GM19463 (cell line): Measurements from ENCODE around the gene KCND3.
A peak's percentile ranks its signal among the peaks of the same experiment; 100 is the strongest.

ENCODE experiments used
- ATAC-seq: cut with Tn5 transposase; IDR thresholded peaks from one replicate; pipeline ENCODE4 v1.9.1; 2021; ENCODE audit warnings: mild to moderate bottlenecking, moderate library complexity; ENCODE audit not compliant: unreplicated experiment

KCND3 gene

GRCh38 chr1:111786669-111787207 lies 202.7 kb downstream of the KCND3 start:
- no peak for ATAC-seq

- ATAC-seq = no peak
Measured at GRCh38 chr1:111784273-111784901, 205.1 kb downstream of the KCND3 start.

GRCh38 chr1:111779546-111779945 lies 209.9 kb downstream of the KCND3 start:
- no peak for ATAC-seq

- ATAC-seq = no peak
Measured at GRCh38 chr1:111778541-111779051, 210.9 kb downstream of the KCND3 start.

- no peak for ATAC-seq
Measured at GRCh38 chr1:111778066-111778465, 211.4 kb downstream of the KCND3 start.

GRCh38 chr1:111777301-111777700 lies 212.2 kb downstream of the KCND3 start:
- ATAC-seq = no peak

- no peak for ATAC-seq
Measured at GRCh38 chr1:111776861-111777260, 212.6 kb downstream of the KCND3 start.

GRCh38 chr1:111776391-111776790 lies 213.1 kb downstream of the KCND3 start:
- ATAC-seq = no peak

GRCh38 chr1:111775966-111776365 lies 213.5 kb downstream of the KCND3 start:
- no peak for ATAC-seq

GRCh38 chr1:111770916-111771315 lies 218.6 kb downstream of the KCND3 start:
- no peak for ATAC-seq

- no peak for ATAC-seq
Measured at GRCh38 chr1:111769517-111770146, 219.8 kb downstream of the KCND3 start.

- no peak for ATAC-seq
Measured at GRCh38 chr1:111768625-111769024, 220.8 kb downstream of the KCND3 start.

GRCh38 chr1:111768023-111768422 lies 221.4 kb downstream of the KCND3 start:
- ATAC-seq = no peak

GRCh38 chr1:111762332-111762731 lies 227.1 kb downstream of the KCND3 start:
- ATAC-seq = no peak

GRCh38 chr1:111761717-111762116 lies 227.8 kb downstream of the KCND3 start:
- ATAC-seq = no peak

GRCh38 chr1:111758373-111758772 lies 231.1 kb downstream of the KCND3 start:
- ATAC-seq = no peak

GRCh38 chr1:111756124-111756513 lies 233.3 kb downstream of the KCND3 start:
- ATAC-seq = peak; percentile 17

- peak; percentile 91 for ATAC-seq
Measured at GRCh38 chr1:111755331-111756123, 233.9 kb downstream of the KCND3 start, which contains the start of gene DDX20. DDX20 (plus strand) TSS chr1:111755901; CDS start chr1:111755925, 24 bp downstream.

- peak; percentile 1 for ATAC-seq
Measured at GRCh38 chr1:111754984-111755330, 234.5 kb downstream of the KCND3 start.

- no peak for ATAC-seq
Measured at GRCh38 chr1:111751906-111752575, 237.4 kb downstream of the KCND3 start.

- ATAC-seq = no peak
Measured at GRCh38 chr1:111750856-111751255, 238.6 kb downstream of the KCND3 start.
